Fibroblast of skin of right biceps (primary cell): ENCODE results near the gene MT1H.
"Not testable (repeated sequence)": the region's sequence is repeated elsewhere in the genome, so short reads cannot be mapped to it uniquely, and the experiment has no call there.

Experiments used
- DNase-seq: peaks from one replicate; pipeline ENCODE4 v3.0.0-alpha.2; 2013

MT1H gene

GRCh38 chr16:56686758-56687157 is 17.1 kb downstream of the MT1H start:
- no peak for DNase-seq

GRCh38 chr16:56688762-56689161 is 19.1 kb downstream of the MT1H start:
- no peak for DNase-seq

GRCh38 chr16:56689171-56689570 is 19.6 kb downstream of the MT1H start:
- DNase-seq: no peak

DNA sequence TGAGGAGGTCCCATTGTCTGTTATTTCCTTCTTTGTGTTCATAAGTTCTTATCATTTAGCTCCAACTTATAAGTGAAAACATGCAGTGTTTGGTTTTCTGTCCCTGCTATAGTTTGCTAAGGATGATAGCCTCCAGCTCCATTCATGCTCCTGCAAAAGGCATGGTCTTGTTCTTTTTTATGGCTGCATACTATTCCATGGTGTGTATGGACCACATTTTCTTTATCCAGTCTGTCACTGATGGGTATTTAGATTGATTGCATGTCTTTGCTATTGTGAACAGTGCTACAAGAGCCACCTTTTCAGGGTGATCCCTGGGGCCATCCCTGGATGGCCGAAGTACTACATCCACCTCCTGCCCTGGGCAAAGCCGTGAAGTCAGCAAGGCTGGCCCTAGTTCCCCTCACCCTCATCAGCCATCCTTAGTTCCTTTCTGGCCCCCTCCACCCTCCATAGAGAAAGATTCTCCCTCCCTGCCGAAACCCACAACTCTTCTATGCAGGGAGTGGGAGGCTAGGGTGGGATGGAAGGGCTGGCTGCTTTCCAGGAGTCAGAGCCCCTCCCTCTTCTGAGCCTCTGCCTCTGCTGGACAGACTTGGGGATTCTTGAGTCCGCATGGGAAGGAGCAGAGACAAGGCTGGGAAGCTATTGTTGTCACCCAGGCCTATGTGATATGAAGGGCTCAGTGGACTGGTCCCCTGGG is 21.0 kb downstream of the MT1H start:
- no peak for DNase-seq

DNA sequence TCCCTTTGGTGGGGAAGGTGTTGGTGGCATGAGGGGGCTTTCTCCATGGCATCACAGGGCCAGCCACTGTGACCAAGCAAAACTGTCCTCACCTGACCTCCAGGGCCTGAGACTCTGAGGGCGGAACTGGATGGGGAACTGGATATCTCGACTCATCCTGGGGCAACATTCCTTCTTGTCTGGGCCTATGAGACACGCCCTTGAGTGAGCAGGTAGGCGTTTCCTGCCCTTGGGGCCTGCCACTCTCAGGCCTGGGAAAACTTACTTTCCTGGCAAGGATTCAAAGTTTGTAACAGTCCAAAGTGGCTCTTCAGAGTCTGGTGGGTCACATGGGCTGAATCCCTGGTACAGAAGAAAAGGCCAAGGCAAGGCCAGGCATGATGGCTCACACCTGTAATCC is 22.3 kb downstream of the MT1H start:
- DNase-seq: peak; percentile 45

DNA sequence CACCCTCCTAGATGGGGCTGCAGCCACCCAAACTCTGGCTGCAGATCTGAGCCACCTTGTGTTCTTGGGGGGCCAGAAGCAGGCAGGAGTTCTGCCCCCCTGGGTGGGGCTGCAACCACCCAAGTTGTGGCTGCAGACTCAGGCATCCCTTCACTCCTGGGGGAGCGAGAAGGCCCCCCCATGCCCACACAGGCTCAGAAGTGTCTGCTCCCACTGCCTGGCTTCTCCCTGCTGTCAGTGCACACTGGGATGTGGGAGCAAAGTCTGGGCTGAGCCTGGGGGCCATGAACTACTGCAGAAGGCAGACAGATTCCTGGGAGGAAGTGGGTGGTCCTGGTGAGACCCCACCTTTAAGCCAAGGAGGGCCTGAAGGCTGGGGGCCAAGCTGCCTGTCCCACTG is 25.6 kb downstream of the MT1H start:
- no peak for DNase-seq

- no peak for DNase-seq
Observed at GRCh38 chr16:56697456-56698155, 28.0 kb downstream of the MT1H start.

GRCh38 chr16:56700195-56700594 is 30.6 kb downstream of the MT1H start:
- no peak for DNase-seq

GRCh38 chr16:56700631-56701030 is 31.0 kb downstream of the MT1H start:
- no peak for DNase-seq

DNA sequence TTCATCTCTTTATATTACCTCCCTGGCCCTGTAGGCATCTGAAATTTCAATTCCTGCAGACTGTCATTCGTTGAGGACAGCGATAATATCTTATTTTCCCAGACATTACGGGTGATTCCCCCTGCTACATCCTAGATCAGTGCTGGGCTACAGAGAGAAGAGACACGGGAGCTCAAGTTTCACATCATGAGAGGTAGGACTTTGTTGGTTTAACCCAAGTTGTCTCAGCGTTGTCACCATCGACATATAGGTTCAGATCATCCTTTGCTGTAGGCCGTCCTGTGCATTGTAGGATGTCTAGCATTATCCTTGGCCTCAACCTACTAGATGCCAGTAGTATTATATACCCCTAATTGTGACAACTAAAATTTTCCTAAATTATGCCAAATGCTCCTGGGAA is 31.9 kb downstream of the MT1H start:
- no peak for DNase-seq

DNA sequence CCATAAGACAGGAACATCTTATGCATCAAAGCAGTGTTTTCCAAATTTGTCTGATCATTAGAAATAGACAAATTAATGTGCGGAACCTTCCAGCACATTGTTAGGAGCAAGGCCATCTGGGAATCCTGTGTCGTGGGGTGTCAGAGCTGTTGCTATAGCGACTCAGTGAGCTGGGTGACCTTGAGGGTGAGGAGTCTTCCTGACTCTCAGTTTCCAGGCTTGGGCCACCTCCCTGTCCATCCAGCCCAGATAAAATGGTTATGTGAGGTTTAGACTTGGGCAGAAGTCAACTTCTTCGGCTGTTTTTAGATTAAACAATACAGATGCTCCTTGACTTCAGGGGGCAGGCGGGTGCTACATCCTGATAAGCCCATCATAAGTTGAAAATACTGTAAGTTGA is 33.2 kb downstream of the MT1H start:
- no peak for DNase-seq

DNA sequence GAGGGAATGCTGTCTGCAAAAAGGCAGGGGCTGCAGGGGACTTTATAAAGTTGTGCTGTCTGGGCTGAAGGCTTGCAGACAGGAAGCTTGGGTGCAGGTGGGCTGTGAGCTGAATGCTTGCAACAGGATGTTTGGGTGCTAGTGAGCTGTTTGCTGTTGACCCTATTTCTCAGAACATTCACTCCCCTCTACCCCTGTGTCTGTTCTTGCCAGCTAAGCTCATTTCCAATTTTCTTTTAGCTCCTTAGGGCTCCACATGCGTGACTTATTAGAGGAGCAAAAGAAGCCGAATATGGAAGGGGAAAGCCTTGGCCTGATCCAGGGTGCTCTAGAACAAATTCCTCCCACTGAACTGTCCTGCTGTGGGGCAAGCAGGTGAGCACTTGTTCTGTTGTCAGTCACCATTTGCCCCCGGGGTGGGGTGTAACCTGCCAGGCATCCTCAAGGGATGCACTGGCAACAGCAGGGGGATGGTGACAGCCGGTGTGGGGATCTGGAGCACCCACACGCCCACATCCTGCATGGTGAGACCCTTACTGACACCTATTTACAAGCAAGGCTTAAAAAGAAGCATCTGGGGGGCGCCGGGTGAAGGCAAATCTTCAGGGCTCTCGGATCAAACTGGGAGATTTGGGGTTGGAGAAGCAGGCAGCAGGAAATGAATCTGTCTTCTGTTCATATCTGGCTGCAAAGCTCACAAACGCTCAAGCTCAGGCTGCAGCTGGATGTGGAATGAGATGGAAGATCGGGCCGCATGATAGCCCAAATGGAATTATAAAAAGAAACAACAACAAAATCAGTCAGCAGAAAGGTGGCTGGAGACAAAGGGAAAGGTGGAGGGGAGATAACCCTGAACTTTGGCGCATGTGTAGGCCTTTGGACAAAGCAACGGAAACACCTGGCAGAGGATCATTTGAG is 39.2 kb downstream of the MT1H start:
- no peak for DNase-seq

DNA sequence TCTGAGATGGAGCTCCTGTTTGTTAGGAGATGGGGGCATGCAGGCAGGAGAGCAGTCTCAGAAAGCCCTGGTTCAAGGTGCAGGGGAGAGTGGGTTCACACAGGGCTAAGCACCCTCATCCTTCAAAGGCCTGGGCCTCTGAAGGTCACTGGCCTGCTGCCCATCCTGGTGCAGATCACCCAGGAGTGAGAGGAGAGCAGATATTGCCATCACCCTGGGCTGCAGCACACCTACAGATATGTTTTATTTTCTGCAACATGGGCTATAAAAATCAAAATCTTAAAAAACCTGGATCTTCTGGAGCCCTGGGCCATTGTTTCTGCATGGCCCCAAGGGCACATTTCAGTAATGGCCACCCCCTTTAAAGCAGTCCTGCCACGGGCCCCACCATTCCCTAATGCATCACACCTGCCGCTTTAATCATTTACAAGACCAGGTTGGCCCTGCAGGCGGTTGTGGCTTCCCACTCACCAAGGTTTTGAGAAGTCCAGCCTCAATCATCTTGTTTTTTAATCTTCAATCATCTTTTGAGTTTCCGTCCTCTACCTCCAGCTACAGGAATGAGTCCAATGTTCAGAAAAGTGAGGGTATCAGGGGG is 39.9 kb downstream of the MT1H start:
- DNase-seq: no peak

DNA sequence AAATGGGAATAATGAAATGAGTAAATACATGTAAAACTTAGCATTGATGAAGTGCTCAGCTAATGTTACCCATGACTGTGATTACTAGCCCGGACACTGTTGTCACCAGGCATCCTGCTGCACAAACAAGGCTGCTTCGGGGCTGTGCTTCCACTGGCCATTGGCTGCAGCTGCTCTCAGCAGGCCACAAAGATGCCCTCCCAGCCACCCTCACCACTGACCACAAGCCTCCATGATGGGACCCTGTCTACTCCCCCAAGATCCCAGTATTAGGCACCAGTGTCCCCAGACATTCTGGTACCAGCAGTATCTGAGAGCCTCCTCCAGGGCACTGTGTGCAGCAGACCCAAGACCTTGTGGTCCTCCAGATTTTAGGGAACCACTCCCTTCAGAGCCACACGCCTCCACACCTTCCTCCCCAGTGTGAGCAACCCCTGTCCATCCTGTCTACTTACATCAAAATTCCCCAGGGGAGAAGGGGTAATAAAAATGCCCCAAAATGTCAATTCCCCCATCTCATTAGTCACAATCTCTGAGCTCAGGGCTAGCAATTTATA is 40.6 kb downstream of the MT1H start:
- DNase-seq: no peak

DNA sequence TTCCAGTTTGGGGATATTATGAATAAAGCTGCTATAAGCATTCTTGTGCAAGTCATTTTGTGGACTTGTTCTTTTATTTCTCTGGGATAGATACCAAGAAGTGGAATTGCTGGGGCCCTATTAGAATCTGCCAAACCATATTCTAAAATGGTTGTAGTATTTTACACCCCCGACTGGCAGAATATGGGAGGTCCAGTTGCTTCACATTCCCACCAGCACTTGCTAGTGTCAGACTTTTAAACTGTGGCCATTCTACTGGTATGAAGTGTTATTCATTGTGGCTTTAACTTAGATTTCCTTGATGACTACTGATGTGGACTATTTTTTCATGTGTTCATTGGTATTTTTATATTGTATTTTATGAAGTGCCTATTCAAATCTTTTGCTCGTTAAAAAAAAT is 42.2 kb downstream of the MT1H start:
- DNase-seq: peak; percentile 18

DNA sequence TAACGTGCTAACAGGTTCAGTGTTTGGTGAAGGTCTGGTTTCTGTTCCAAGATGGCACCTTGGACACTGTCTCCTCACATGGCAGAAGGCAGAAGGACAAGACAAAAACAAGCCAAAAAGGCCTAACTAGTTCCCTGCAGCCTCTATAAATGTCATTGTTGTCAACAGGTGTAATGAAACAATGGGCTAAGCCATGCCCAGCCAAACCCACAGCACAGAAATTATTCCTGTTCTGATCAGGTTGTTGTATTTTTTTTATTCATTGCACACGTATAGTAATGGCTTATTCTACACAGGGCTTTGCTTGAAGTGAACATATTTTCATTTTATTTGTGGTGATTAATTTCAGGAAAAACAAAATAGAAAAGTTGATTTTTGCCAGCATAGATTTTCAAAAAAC is 44.2 kb downstream of the MT1H start:
- DNase-seq: no peak

- DNase-seq: no peak
Observed at GRCh38 chr16:56715126-56715525, 45.5 kb downstream of the MT1H start.

DNA sequence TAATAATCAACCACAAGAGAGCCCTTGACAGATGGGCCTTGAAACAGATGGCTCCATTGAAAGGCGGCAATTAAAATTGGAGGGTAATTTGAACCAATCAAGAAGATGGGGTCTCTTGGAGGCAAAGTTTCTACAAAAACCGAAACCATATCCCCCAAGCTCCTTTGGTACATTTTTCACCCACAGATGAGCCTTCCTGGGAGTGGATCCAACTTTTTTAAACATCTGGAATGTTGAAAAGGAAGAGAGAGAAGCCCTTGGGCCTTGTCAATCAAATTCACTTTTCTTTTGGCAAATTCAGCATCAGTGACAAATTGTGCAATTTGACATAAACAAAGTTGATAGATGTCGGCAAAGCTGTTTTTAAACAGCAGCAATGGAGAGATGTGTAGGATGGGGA is 47.1 kb downstream of the MT1H start:
- no peak for DNase-seq

- not testable (repeated sequence) for DNase-seq
Observed at GRCh38 chr16:56717532-56717931, 47.9 kb downstream of the MT1H start.
